Measurements from ENCODE around the gene SLC26A8. TPM values are rescaled to one million over a fixed set of nuclear protein-coding genes. Genes with fewer than 3 reads are reported as not detected.
"Not testable (repeated sequence)": the region's sequence is repeated elsewhere in the genome, so short reads cannot be mapped to it uniquely, and the experiment has no call there.

SLC26A8 gene
- total RNA-seq, 2 experiments from 2014 or later, result not detected

- no peaks in the 10 kb centered on the region for H3K9me3 Mint-ChIP-seq (ENCODE audit: low read depth)
- no peaks in the 10 kb centered on the region for H3K27me3 Mint-ChIP-seq
- ATAC-seq, result no peak
- peaks cover 13% of the 10 kb centered on the region for H3K36me3 Mint-ChIP-seq
- H3K27ac Mint-ChIP-seq, result no peak overlapping the region
- peaks cover 38% of the 10 kb centered on the region for H3K4me1 Mint-ChIP-seq
- CTCF ChIA-PET, result interaction anchor here (1.0 to 1.7 kb wide), 3 partner anchors 105 to 186 kb away, joined by 3 to 6 read pairs (median 4); partner anchors contain the start of gene MAPK14
- H3K4me3 Mint-ChIP-seq, result peak overlapping the region; percentile 90
- no peak for DNase-seq
Observed at GRCh38 chr6:35922139-35922554, 102.3 kb downstream of the SLC26A8 start.

GRCh38 chr6:35920793-35921732, 103.4 kb downstream of the SLC26A8 start, which contains the start of gene SRPK1:
SRPK1 (minus strand) TSS chr6:35921098; CDS start chr6:35921056, 42 bp downstream.
- ATAC-seq (peak; percentile 84), DNase-seq (peak; percentile 92)
- Mint-ChIP-seq H3K4me1 (peaks cover 41% of the 10 kb centered on the region), H3K27ac (peak within 1 kb of the TSS; percentile 97), H3K9me3 (ENCODE audit: low read depth) (no peaks in the 10 kb centered on the region), H3K4me3 (peak within 1 kb of the TSS; percentile 99), H3K27me3 (no peaks in the 10 kb centered on the region), H3K36me3 (peaks cover 15% of the 10 kb centered on the region)
- CTCF ChIA-PET, result interaction anchor here (0.8 to 1.7 kb wide), 4 partner anchors 11 to 185 kb away, joined by 3 to 6 read pairs (median 4); partner anchors contain the start of gene MAPK14

- DNase-seq, result peak; percentile 68
- peaks cover 19% of the 10 kb centered on the region for H3K36me3 Mint-ChIP-seq
- peaks cover 41% of the 10 kb centered on the region for H3K4me1 Mint-ChIP-seq
- H3K27me3 Mint-ChIP-seq, result no peaks in the 10 kb centered on the region
- CTCF ChIA-PET, result interaction anchor here (0.6 to 1.7 kb wide), 2 partner anchors 10 to 175 kb away, joined by 3 to 6 read pairs; no protein-coding TSS in a partner anchor
- H3K9me3 Mint-ChIP-seq (ENCODE audit: low read depth), result no peaks in the 10 kb centered on the region
- ATAC-seq, result peak; percentile 43
- peak overlapping the region; percentile 97 for H3K27ac Mint-ChIP-seq
- peak overlapping the region; percentile 99 for H3K4me3 Mint-ChIP-seq
Observed at GRCh38 chr6:35919827-35920751, 104.4 kb downstream of the SLC26A8 start.

GRCh38 chr6:35919085-35919826, 105.2 kb downstream of the SLC26A8 start:
- peaks cover 42% of the 10 kb centered on the region for H3K4me1 Mint-ChIP-seq
- H3K4me3 Mint-ChIP-seq, result peak overlapping the region; percentile 99
- DNase-seq (no peak), ATAC-seq (peak; percentile 20)
- no peaks in the 10 kb centered on the region for H3K9me3 Mint-ChIP-seq (ENCODE audit: low read depth)
- H3K27ac Mint-ChIP-seq, result peak overlapping the region; percentile 97
- CTCF ChIA-PET, result interaction anchor here (0.6 kb wide), 1 partner anchor 9 kb away, joined by 3 read pairs; no protein-coding TSS in a partner anchor
- H3K27me3 Mint-ChIP-seq, result no peaks in the 10 kb centered on the region
- H3K36me3 Mint-ChIP-seq, result peaks cover 24% of the 10 kb centered on the region

- H3K9me3 Mint-ChIP-seq (ENCODE audit: low read depth); H3K27me3 Mint-ChIP-seq; DNase-seq; H3K4me3 Mint-ChIP-seq; ATAC-seq: not testable (repeated sequence)
- CTCF ChIA-PET, result interaction anchor here (1.0 to 1.2 kb wide), 3 partner anchors 13 to 178 kb away, joined by 3 to 4 read pairs (median 3); partner anchors contain the start of gene MAPK14
- Mint-ChIP-seq H3K36me3 (peaks cover 42% of the 10 kb centered on the region), H3K4me1 (peaks cover 30% of the 10 kb centered on the region), H3K27ac (peak overlapping the region; percentile 12)
Observed at GRCh38 chr6:35916893-35917292, 107.5 kb downstream of the SLC26A8 start.

GRCh38 chr6:35916056-35916455, 108.4 kb downstream of the SLC26A8 start:
- H3K4me1 Mint-ChIP-seq, result peaks cover 27% of the 10 kb centered on the region
- CTCF ChIA-PET, result interaction anchor here (1.0 to 1.1 kb wide), 2 partner anchors 12 to 179 kb away, joined by 3 to 4 read pairs; no protein-coding TSS in a partner anchor

GRCh38 chr6:35914536-35914935, 109.9 kb downstream of the SLC26A8 start:
- Mint-ChIP-seq H3K27ac (no peak overlapping the region), H3K4me1 (peaks cover 27% of the 10 kb centered on the region)

More at GRCh38 chr6:35916056-35916455, 108.4 kb downstream of the SLC26A8 start:
- Mint-ChIP-seq H3K9me3 (ENCODE audit: low read depth) (peaks cover 2% of the 10 kb centered on the region), H3K27ac (no peak overlapping the region), H3K36me3 (peaks cover 49% of the 10 kb centered on the region), H3K4me3 (no peak overlapping the region), H3K27me3 (no peaks in the 10 kb centered on the region)
- no peak for ATAC-seq
- DNase-seq, result no peak

GRCh38 chr6:35911871-35912653, 112.4 kb downstream of the SLC26A8 start:
- H3K4me1 Mint-ChIP-seq, result peaks cover 8% of the 10 kb centered on the region
- DNase-seq (no peak), ATAC-seq (no peak)
- H3K9me3 Mint-ChIP-seq (ENCODE audit: low read depth), result peaks cover 28% of the 10 kb centered on the region
- H3K36me3 Mint-ChIP-seq, result peaks cover 76% of the 10 kb centered on the region
- no peak overlapping the region for H3K4me3 Mint-ChIP-seq
- no peak overlapping the region for H3K27ac Mint-ChIP-seq
- CTCF ChIA-PET, result interaction anchor here (1.0 to 1.1 kb wide), 2 partner anchors 7 to 20 kb away, joined by 3 read pairs; no protein-coding TSS in a partner anchor
- H3K27me3 Mint-ChIP-seq, result no peaks in the 10 kb centered on the region

More at GRCh38 chr6:35914536-35914935, 109.9 kb downstream of the SLC26A8 start:
- DNase-seq, result no peak
- Mint-ChIP-seq H3K36me3 (peaks cover 60% of the 10 kb centered on the region), H3K4me3 (no peak overlapping the region), H3K9me3 (ENCODE audit: low read depth) (peaks cover 13% of the 10 kb centered on the region), H3K27me3 (no peaks in the 10 kb centered on the region)
- CTCF ChIA-PET, result no interaction called here
- ATAC-seq, result no peak

- Mint-ChIP-seq H3K9me3 (ENCODE audit: low read depth) (peaks cover 28% of the 10 kb centered on the region), H3K4me1 (peaks cover 17% of the 10 kb centered on the region)
- not testable (repeated sequence) for H3K27me3 Mint-ChIP-seq
Observed at GRCh38 chr6:35909571-35909970, 114.9 kb downstream of the SLC26A8 start.

GRCh38 chr6:35908753-35909401, 115.6 kb downstream of the SLC26A8 start:
- ATAC-seq, H3K27me3 Mint-ChIP-seq, DNase-seq, H3K27ac Mint-ChIP-seq, H3K4me3 Mint-ChIP-seq, CTCF ChIA-PET: not testable (repeated sequence)
- H3K9me3 Mint-ChIP-seq (ENCODE audit: low read depth), result peaks cover 28% of the 10 kb centered on the region
- peaks cover 82% of the 10 kb centered on the region for H3K36me3 Mint-ChIP-seq
- H3K4me1 Mint-ChIP-seq, result peaks cover 15% of the 10 kb centered on the region

More at GRCh38 chr6:35909571-35909970, 114.9 kb downstream of the SLC26A8 start:
- not testable (repeated sequence) for H3K27ac Mint-ChIP-seq, ATAC-seq, H3K4me3 Mint-ChIP-seq, DNase-seq
- CTCF ChIA-PET, result interaction anchor here (1.0 kb wide), 1 partner anchor 10 kb away, joined by 3 read pairs; no protein-coding TSS in a partner anchor
- peaks cover 84% of the 10 kb centered on the region for H3K36me3 Mint-ChIP-seq

- CTCF ChIA-PET, result no interaction called here
- ATAC-seq, result no peak
- Mint-ChIP-seq H3K4me3 (no peak overlapping the region), H3K27me3 (no peaks in the 10 kb centered on the region), H3K36me3 (peaks cover 79% of the 10 kb centered on the region), H3K27ac (no peak overlapping the region), H3K4me1 (peaks cover 15% of the 10 kb centered on the region), H3K9me3 (ENCODE audit: low read depth) (peaks cover 28% of the 10 kb centered on the region)
- no peak for DNase-seq
Observed at GRCh38 chr6:35907750-35908149, 116.7 kb downstream of the SLC26A8 start.
